SK-N-SH treated with all-trans-retinoic acid at 6 μM for 48 hours (cell line): ENCODE data around the gene CEP131.

Experiments
- ARNTL ChIP-seq: fragments of 450-650 bp; formaldehyde crosslinking; IDR thresholded peaks from 2 replicates; pipeline ENCODE4 v1.5.0; 2020; ENCODE audit warnings: low read depth, mild to moderate bottlenecking, moderate library complexity, borderline replicate concordance
- OSR1 ChIP-seq: fragments of 250-450 bp; sonication (Bioruptor Pico); IDR thresholded peaks from 2 replicates; pipeline ENCODE4 v1.8.0; 2022; ENCODE audit warnings: moderate library complexity, mild to moderate bottlenecking, inconsistent platforms
- PPARA ChIP-seq: fragments of 250-450 bp; sonication (Bioruptor Pico); IDR thresholded peaks from 2 replicates; pipeline ENCODE4 v1.5.0; 2020; ENCODE audit warnings: mild to moderate bottlenecking, borderline replicate concordance
- RARB ChIP-seq: fragments of 250-450 bp; sonication (Bioruptor Pico); IDR thresholded peaks from 2 replicates; pipeline ENCODE4 v1.8.0; 2021; ENCODE audit warnings: mild to moderate bottlenecking, moderate library complexity

- TF ChIP-seq OSR1 (CRISPR knock-in tag) (no peak), RARB (CRISPR knock-in tag) (no peak), ARNTL (CRISPR knock-in tag) (no peak), PPARA (CRISPR knock-in tag) (no peak)
Measured at GRCh38 chr17:81173052-81173761, 49.6 kb downstream of the CEP131 start.
